T-helper 1 cell treated with Interleukin-12 subunit alpha and Interleukin-12 subunit beta and Interleukin-4 antibody, amounts not matched to agents 30 μg/mL and 1 μg/mL, for 36 hours (primary cell): ENCODE measurements around the gene CDK11A.
"Not testable (repeated sequence)": the region's sequence is repeated elsewhere in the genome, so short reads cannot be mapped to it uniquely, and the experiment has no call there.

Experiments used
- H3K27ac Mint-ChIP-seq: one replicate; pipeline ENCODE4 v1.8.0; 2021; ENCODE audit warnings: mild to moderate bottlenecking, mixed read lengths
- H3K27me3 Mint-ChIP-seq: one replicate; pipeline ENCODE4 v1.8.0; 2021; ENCODE audit warnings: low read depth, mixed read lengths
- H3K36me3 Mint-ChIP-seq: one replicate; pipeline ENCODE4 v1.8.0; 2021; ENCODE audit warnings: low read depth, mixed read lengths
- H3K4me1 Mint-ChIP-seq: one replicate; pipeline ENCODE4 v1.8.0; 2021; ENCODE audit warnings: low read depth, mixed read lengths
- H3K4me3 Mint-ChIP-seq: one replicate; pipeline ENCODE4 v1.8.0; 2021; ENCODE audit warnings: mild to moderate bottlenecking, moderate library complexity, mixed read lengths
- H3K9me3 Mint-ChIP-seq: one replicate; pipeline ENCODE4 v1.8.0; 2021; ENCODE audit warnings: mixed read lengths

The CDK11A gene

DNA sequence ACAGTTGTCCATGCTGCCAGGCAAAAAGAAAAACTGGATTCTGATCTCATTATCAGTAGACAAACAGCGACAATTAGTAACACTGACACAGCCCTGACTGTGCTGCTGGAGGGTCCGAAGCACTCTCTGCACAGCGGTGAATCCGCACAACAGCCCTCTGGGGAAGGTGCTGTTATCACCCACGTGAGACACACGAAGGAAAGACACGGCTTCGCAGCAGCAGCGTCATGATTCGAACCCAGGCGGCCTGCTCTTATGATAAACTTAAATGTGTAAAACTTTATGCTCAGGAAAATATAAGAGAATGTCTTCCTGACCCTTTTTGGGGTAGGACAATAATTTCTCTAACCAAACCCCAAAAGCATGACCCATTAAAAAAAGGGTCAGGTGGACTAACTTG, 18.4 kb upstream of the CDK11A start:
- not testable (repeated sequence) for H3K36me3 Mint-ChIP-seq, H3K4me1 Mint-ChIP-seq, H3K4me3 Mint-ChIP-seq, H3K27ac Mint-ChIP-seq, H3K9me3 Mint-ChIP-seq, H3K27me3 Mint-ChIP-seq

DNA sequence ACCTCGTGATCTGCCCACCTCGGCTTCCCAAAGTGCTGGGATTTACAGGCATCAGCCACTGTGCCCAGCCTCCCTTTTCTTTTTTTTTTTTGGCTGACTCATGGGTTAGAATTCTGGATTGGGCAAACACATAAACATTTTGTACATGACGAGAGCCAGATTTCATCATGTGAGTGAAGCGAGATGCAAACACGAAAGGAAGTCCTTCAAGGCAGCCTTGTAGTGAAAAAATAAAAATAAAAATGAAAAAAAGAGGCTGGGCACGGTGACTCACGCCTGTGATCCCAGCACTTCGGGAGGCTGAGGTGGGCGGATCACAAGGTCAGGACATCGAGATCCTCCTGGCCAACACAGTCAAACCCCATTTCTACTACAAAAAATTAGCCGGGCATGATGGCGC, 16.9 kb upstream of the CDK11A start:
- not testable (repeated sequence) for H3K27ac Mint-ChIP-seq, H3K4me1 Mint-ChIP-seq, H3K9me3 Mint-ChIP-seq, H3K4me3 Mint-ChIP-seq, H3K27me3 Mint-ChIP-seq, H3K36me3 Mint-ChIP-seq

DNA sequence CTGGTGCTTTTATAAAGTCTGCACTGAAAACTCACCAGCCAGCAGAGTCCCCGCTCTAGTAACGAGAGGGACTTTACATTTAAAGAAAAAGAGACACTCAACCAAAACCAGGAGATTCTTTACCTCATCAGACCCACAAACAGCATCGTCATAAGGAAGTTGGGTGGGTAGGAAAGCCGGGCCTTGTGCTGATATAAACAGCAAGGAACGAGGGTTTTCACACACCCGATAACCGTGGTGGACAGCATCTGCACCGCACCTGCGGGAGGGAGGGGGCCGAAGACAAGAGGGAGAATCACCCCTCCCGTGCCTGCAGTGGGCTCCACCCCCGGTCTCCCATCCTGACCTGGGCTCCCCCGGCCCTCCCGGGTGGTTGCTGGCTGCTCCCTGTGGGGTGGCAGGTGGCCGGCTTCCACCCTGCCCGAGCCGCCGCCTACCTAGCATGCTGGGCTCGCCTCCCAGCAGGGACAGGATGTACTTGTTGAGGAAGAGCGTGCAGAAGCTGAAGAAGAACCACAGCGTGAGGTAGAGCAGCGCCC, 14.7 kb upstream of the CDK11A start:
- not testable (repeated sequence) for H3K9me3 Mint-ChIP-seq, H3K4me3 Mint-ChIP-seq, H3K4me1 Mint-ChIP-seq, H3K36me3 Mint-ChIP-seq, H3K27me3 Mint-ChIP-seq, H3K27ac Mint-ChIP-seq

DNA sequence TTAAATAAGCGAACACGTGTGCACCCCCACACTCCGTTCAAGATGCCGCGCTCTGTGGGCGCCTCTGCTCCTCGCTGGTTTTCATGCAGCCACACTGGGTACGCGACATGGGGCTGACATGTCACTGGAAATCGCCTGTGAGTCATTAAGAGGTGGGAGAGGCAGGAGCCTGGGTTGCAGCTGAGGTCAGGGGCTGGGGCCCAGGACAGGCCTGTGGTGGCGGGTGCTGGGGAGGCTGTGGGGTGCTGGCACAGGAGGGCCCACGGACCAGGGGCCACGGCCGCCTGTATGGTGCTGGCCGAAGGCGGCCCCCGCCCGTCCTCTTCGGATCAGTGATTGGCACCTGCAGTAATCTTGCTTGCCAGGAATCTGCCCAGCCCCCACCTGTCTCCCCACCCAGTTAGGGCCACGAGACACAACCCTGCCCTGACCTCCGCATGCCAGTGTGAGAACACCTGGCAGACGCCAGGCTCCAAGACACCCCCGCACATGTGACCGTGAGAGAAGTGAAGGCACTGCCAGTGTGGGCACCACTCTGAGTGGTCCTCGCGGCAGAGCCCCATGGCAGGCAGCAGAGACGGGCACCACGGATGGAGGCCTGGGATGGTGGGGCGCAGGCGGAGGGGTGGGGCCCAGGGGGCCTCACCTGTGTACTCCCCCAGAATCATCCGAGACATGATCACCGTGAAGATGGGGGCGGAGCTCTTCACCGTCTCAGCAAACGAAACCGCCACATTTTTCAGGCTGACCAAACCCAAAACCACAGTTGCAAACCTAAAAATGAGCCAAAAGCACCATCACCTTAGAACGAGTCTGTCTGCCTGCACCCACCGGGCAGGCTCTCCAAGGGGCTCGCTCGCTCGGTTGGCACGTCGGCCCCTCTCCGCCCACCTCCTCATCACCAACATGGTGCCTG, 13.8 kb upstream of the CDK11A start:
- not testable (repeated sequence) for H3K27ac Mint-ChIP-seq, H3K27me3 Mint-ChIP-seq, H3K4me3 Mint-ChIP-seq

DNA sequence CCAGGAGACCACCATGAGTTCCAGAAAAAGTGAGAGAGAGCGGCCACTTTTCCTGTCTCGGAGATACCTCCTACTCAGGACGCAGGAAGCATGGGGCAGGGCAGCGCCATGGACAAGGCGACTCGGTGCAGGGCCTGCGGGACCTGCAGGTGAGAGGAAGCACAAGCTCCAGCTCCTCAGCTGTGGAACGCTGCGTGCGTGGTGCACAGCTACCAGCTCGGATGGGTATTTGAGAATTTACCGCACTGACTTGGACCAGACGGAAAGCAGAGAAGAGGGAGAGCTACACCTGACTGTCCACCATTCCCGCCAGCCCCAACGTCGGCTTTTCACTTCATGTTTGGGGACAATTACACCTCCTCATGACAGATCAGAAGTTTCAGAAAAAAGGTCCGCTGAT, 8.2 kb upstream of the CDK11A start:
- peaks cover 26% of the 10 kb centered on the region for H3K36me3 Mint-ChIP-seq
- H3K27ac Mint-ChIP-seq = peak overlapping the region; percentile 31
- peaks cover 15% of the 10 kb centered on the region for H3K4me1 Mint-ChIP-seq
- no peak overlapping the region for H3K4me3 Mint-ChIP-seq
- H3K27me3 Mint-ChIP-seq = no peaks in the 10 kb centered on the region
- no peaks in the 10 kb centered on the region for H3K9me3 Mint-ChIP-seq

More for the DNA sequence above, 13.8 kb upstream of the CDK11A start:
- H3K4me1 Mint-ChIP-seq, H3K9me3 Mint-ChIP-seq, H3K36me3 Mint-ChIP-seq: not testable (repeated sequence)

DNA sequence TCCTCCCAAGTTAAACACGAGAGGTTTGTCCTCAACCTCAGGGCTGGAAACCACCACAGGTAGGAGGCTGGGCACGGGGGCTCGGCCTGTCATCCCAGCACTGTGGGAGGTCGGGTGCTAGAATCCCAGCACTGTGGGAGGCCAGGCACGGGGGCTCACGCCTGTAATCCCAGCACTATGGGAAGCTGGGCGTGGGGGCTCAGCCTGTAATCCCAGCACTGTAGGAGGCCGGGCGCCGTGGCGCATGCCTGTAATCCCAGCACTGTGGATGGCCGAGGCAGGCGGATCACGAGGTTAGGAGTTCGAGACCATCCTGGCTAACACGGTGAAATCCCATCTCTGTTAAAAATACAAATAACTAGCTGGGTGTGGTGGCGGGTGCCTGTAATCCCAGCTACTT, 6.7 kb upstream of the CDK11A start:
- Mint-ChIP-seq H3K4me1 (peaks cover 18% of the 10 kb centered on the region), H3K4me3 (no peak overlapping the region), H3K27ac (peak overlapping the region; percentile 20), H3K27me3 (no peaks in the 10 kb centered on the region), H3K9me3 (no peaks in the 10 kb centered on the region), H3K36me3 (peaks cover 26% of the 10 kb centered on the region)

DNA sequence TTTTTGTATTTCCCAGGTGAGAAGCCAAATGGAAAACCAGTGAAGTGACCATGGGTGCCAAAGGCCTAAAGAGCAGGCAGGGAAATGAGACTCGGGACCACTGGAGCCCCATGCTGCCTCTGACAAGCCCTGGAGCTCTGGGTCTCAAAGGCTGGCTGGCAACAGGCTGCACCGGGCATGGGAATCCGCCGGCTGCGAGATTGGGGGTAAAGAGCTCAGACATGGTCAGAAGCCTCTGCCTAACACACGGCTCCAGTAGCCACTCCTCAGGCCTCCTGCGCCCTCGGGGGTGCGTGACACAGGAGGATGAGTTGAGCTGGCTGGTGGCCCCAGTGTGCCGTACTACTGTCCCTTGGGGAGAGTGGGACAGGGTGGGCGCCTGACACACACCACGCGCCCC, 6.1 kb upstream of the CDK11A start:
- peaks cover 23% of the 10 kb centered on the region for H3K36me3 Mint-ChIP-seq
- H3K9me3 Mint-ChIP-seq, H3K4me3 Mint-ChIP-seq, H3K27ac Mint-ChIP-seq, H3K27me3 Mint-ChIP-seq: not testable (repeated sequence)
- H3K4me1 Mint-ChIP-seq = peaks cover 17% of the 10 kb centered on the region

DNA sequence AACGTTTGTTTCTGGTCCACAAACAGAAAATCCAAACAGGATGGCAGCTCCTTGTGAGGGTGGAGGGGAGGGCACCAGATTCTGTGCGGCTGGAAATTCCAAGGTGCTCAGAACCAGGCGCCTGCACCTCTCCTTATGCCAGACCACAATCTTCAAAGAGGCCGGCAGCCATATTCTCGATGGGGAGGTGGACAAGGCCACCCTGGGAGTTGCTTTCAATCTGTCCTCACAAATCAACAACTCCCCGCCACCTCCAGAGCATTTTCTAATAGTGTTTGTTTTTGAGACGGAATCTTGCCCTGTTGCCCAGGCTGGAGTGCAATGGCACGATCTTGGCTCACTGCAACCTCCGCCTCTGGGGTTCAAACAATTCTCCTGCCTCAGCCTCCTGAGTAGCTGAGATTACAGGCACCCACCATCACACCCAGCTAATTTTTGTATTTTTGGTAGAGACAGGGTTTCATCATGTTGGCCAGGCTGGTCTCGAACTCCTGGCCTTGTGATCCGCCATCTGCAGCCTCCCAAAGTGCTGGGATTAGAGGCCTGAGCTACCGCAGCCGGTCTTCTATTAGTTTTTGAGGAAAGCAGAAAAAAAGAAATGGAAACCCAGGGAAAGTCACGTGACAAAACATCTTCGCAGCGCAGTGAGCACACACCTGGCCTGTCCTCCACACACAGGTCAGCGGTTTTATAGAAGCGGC, 5.1 kb upstream of the CDK11A start:
- H3K4me3 Mint-ChIP-seq = peak overlapping the region; percentile 77
- peak overlapping the region; percentile 99 for H3K27ac Mint-ChIP-seq
- not testable (repeated sequence) for H3K27me3 Mint-ChIP-seq, H3K9me3 Mint-ChIP-seq
- H3K4me1 Mint-ChIP-seq = peaks cover 20% of the 10 kb centered on the region
- peaks cover 23% of the 10 kb centered on the region for H3K36me3 Mint-ChIP-seq

DNA sequence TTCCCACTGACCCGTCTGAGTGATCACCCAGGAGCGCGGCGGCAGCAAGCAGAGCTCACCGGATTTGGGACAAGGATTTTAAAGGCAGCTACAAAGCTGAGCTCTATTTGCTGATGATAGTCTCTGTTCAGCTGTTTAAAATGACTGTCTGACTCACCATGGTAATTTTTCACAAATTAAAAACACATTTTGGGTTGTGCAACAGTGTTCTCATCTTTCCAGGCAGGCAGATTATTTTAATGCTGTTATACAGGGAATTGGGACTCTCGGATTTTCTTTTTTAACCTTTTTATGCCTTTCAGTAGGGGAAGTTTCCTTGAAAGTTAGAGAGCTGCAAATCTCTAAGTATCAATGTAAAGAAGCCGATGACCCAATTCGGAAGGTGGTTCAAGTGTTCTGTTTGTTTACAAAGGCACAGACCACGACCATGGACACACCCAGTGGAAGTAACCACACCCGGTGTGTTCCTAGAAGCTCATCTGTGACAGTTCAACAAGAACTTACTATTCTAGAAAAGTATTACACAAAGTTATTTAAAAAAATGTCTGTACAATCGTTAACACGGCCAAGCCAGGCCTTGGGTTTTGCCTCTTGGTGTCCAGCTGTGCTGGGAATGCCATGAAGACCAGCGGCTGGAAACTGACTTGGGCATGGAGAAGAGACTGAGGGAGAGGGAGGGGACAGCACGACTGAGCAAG, 4.3 kb upstream of the CDK11A start:
- H3K36me3 Mint-ChIP-seq = peaks cover 23% of the 10 kb centered on the region
- peak overlapping the region; percentile 99 for H3K27ac Mint-ChIP-seq
- H3K9me3 Mint-ChIP-seq, H3K27me3 Mint-ChIP-seq: not testable (repeated sequence)
- H3K4me3 Mint-ChIP-seq = peak overlapping the region; percentile 77
- H3K4me1 Mint-ChIP-seq = peaks cover 18% of the 10 kb centered on the region

DNA sequence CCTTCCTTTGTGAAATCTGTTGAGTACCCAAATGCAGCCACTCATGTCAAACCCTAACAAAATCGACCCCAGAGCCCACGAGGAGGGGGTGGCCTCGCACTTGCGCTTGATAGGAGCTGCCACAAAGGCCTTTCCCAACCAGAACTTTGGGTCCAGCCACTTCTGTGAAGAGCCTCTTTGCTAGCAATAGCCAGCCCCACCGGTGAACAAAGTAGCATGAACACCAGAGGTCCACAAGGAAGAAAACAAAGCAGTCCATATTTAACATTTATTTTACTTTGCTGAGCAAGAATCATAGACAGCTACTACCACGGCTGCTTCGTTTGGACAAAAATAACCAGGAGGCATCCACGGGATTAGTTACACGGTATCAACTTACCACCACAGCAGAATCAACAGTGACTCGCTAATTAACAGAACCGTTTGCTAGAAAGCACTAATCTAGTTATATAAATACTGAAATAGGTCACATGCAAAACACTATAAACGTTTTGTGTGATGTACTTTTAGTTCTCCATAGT, 3.0 kb upstream of the CDK11A start:
- H3K27ac Mint-ChIP-seq = peak overlapping the region; percentile 76
- H3K27me3 Mint-ChIP-seq = not testable (repeated sequence)

DNA sequence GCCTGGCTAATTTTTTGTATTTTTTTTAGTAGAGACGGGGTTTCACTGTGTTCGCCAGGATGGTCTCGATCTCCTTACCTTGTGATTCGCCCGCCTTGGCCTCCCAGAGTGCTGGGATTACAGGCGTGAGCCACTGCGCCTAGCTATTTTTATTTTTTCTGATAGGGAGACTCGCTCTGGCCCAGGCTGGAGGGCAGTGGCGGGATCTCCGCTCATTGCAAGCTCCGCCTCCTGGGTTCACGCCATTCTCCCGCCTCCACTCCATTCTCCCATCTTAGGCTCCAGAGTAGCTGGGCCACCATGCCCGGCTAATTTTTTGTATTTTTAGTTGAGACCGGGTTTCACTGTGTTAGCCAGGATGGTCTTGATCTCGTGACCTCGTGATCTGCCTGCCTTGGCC, 1.9 kb upstream of the CDK11A start:
- Mint-ChIP-seq H3K36me3 (peaks cover 16% of the 10 kb centered on the region), H3K4me1 (peaks cover 23% of the 10 kb centered on the region), H3K4me3 (peak overlapping the region; percentile 67), H3K27ac (peak overlapping the region; percentile 77)
- not testable (repeated sequence) for H3K27me3 Mint-ChIP-seq, H3K9me3 Mint-ChIP-seq

More for the DNA sequence above, 3.0 kb upstream of the CDK11A start:
- not testable (repeated sequence) for H3K9me3 Mint-ChIP-seq, H3K4me3 Mint-ChIP-seq
- Mint-ChIP-seq H3K4me1 (peaks cover 18% of the 10 kb centered on the region), H3K36me3 (peaks cover 19% of the 10 kb centered on the region)

DNA sequence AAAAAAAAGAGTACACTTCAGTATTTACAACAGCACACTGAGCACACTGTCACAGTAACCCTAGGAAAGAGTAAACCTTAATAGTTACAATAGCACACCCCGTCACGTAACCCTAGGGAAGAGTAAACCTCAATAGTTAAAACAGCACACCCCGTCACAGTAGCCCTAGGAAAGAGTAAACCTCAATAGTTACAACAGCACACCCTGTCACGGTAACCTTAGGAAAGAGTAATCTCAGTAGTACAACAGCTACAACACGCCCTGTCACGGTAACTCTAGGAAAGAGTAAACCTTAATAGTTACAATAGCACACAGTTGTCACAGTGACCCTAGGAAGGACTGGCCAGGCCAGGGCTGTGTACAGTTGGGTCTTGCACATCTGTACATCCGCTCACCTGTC, 3.0 kb downstream of the CDK11A start:
- Mint-ChIP-seq H3K27ac (no peak overlapping the region), H3K36me3 (peaks cover 24% of the 10 kb centered on the region)

DNA sequence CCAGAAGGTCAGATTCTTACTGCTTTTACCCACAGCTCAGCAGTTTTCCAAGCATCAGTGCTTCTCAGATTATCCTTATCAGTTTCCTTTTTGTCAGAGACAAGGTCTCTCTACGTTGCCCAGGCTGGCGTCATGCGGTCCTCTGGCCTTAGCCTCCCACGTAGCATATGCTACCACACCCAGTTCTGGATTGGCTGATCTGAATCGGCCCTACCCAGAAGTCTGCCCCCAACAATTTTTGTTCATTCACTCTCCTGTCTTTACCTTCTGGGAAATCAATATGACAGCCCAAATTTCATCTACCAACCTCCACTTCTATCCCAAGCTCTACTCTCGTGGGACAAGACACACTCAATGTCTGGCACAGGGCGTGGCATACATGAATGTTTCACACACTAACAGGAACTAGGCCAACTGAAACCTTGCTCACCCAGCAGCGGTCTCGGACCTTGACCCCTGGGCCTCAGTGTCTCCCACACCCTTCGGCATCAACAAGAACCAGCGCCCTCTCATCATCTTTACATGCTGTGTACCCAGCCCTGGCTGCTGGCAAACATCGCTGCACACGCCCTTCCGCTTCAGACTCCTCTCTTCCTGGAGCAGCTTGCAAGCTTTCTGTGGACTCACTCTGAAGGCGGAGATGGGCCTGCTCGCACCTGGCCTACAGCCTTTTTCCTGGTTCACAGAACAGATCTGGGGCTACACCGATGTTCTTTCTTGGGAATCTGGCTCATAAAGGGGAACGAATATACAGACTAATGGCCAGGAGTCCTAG, 8.9 kb downstream of the CDK11A start:
- H3K36me3 Mint-ChIP-seq = peaks cover 21% of the 10 kb centered on the region
- H3K4me1 Mint-ChIP-seq, H3K9me3 Mint-ChIP-seq, H3K4me3 Mint-ChIP-seq, H3K27me3 Mint-ChIP-seq, H3K27ac Mint-ChIP-seq: not testable (repeated sequence)

More for the DNA sequence above, 3.0 kb downstream of the CDK11A start:
- H3K27me3 Mint-ChIP-seq = no peaks in the 10 kb centered on the region
- no peaks in the 10 kb centered on the region for H3K9me3 Mint-ChIP-seq
- no peak overlapping the region for H3K4me3 Mint-ChIP-seq
- peaks cover 11% of the 10 kb centered on the region for H3K4me1 Mint-ChIP-seq

DNA sequence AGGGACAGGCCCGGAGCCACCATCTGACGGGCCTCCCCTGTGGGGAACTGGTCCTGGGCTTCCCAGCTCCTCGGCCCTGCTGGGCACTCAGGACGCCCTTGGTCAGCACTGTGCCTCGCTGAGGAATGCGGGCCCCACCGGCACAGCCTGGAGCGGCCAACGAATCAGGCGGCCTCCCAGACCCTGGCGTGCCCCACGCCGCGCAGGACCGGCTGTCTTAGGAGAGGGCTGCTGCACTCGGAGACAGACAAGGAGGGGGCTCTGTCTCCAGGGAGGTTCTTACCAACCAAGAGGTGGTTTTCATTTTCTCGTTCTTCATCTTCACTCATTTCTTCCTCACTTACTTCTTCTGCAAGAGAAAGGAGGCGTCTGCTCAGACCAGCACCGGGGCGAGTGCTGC, 16.3 kb downstream of the CDK11A start:
- H3K4me1 Mint-ChIP-seq, H3K9me3 Mint-ChIP-seq, H3K27ac Mint-ChIP-seq, H3K4me3 Mint-ChIP-seq, H3K36me3 Mint-ChIP-seq, H3K27me3 Mint-ChIP-seq: not testable (repeated sequence)
